ENCODE data around the gene FAM13A.

GRCh38 chr4:89056292-89056952 lies 563 bp downstream of the FAM13A start:
- TF ChIP-seq POLR2A (IDR thresholded peaks at IDR 0.05; ENCODE audit: low read depth, low read length): no peak
- TF ChIP-seq CTCF (IDR thresholded peaks at IDR 0.05; ENCODE audit: extremely low read depth in 1 of 2, insufficient read depth in 1 of 2, low read depth in 1 of 2, low read length in 2 of 2): no peak
- TF ChIP-seq MAX (IDR thresholded peaks at IDR 0.05; ENCODE audit: insufficient read depth, insufficient read length): no peak
- TF ChIP-seq EZH2 (IDR thresholded peaks at IDR 0.05; ENCODE audit: borderline replicate concordance, low read depth, low read length, severe bottlenecking): no peak
- no peak for TF ChIP-seq GATA2 (IDR thresholded peaks at IDR 0.05; ENCODE audit: insufficient read depth, insufficient read length, low read depth, low read length)
- no peak for TF ChIP-seq POLR2AphosphoS5 (IDR thresholded peaks at IDR 0.05; ENCODE audit: insufficient read depth, low read depth, low read length)
- no peak for TF ChIP-seq MYC (IDR thresholded peaks at IDR 0.05; ENCODE audit: low read depth, low read length)
